GM12878 (cell line): ENCODE results near the gene RPL7L1. TPM values are rescaled to one million over a fixed set of nuclear protein-coding genes. Genes with fewer than 3 reads are reported as not detected.

ENCODE experiments used
- BMI1 ChIP-seq: fragments of 450-650 bp; IDR thresholded peaks from 2 replicates; pipeline ENCODE4 v1.6.1; 2016; ENCODE audit warnings: mild to moderate bottlenecking, moderate library complexity, borderline replicate concordance
- CBX5 ChIP-seq: sonication (generic); IDR thresholded peaks from 2 replicates; pipeline ENCODE4 v1.6.1; 2016; ENCODE audit warnings: low read depth, moderate library complexity, mild to moderate bottlenecking, inconsistent platforms
- GATAD2B ChIP-seq: fragments of 450-650 bp; conservative IDR thresholded peaks from 2 replicates; pipeline ENCODE4 v1.6.1; 2017; ENCODE audit warnings: low read depth, mild to moderate bottlenecking, moderate library complexity
- JUND ChIP-seq: IDR thresholded peaks from 2 replicates; pipeline ENCODE4 v1.6.1; 2012; ENCODE audit warnings: low read depth, mild to moderate bottlenecking, low read length, improper control_type of control experiment, moderate library complexity
- KLF5 ChIP-seq: fragments of 450-650 bp; IDR thresholded peaks from 2 replicates; pipeline ENCODE4 v1.6.1; 2014; ENCODE audit warnings: mild to moderate bottlenecking; ENCODE audit not compliant: partially characterized antibody
- NFYB ChIP-seq: IDR thresholded peaks from 2 replicates; pipeline ENCODE4 v1.6.1; 2011; ENCODE audit warnings: low read depth, mild to moderate bottlenecking, low read length, improper control_type of control experiment, moderate library complexity; ENCODE audit not compliant: insufficient read depth
- PML ChIP-seq: IDR thresholded peaks from 2 replicates; pipeline ENCODE4 v1.6.1; 2012; ENCODE audit warnings: low read length, inconsistent platforms
- POU2F2 ChIP-seq: IDR thresholded peaks from 3 replicates; pipeline ENCODE4 v1.6.1; 2011; ENCODE audit warnings: low read depth, mild to moderate bottlenecking, low read length, borderline replicate concordance
- SMAD5 ChIP-seq: IDR thresholded peaks from 2 replicates; pipeline ENCODE4 v1.6.1; 2016; ENCODE audit warnings: antibody characterized with exemption, low read depth
- STAT1 ChIP-seq: fragments of 450-650 bp; conservative IDR thresholded peaks from 2 replicates; pipeline ENCODE4 v1.6.1; 2014; ENCODE audit warnings: antibody characterized with exemption, mild to moderate bottlenecking
- STAT3 ChIP-seq: IDR thresholded peaks from 2 replicates; pipeline ENCODE4 v1.6.1; 2011; ENCODE audit warnings: low read depth, low read length, improper control_type of control experiment
- TARDBP ChIP-seq: IDR thresholded peaks from 2 replicates; pipeline ENCODE4 v1.6.1; 2016; ENCODE audit warnings: borderline replicate concordance
- WRNIP1 ChIP-seq: IDR thresholded peaks from 2 replicates; pipeline ENCODE4 v1.6.1; 2011; ENCODE audit warnings: low read depth, low read length, improper control_type of control experiment, borderline replicate concordance
- polyA plus RNA-seq, 11 experiments: library from polyadenylated mRNA; depleted of rRNA in 4 of 11; unstranded in 6 of 11; stranded (reverse) in 5 of 11; fragments of >200 nt; fragmentation: Nextera tagmentation in 4 of 11; fragmentation: Illumina TruSeq in 1 of 11; extraction: Ambion mirVana in 4 of 11; extraction: Trizol in 1 of 11; gene quantifications; 1 replicate in 1 of 11; 2 replicates in 10 of 11; pipeline versions ENCODE4 v1.2.1 to v1.2.3, GENCODE V29; 2011 to 2016; ENCODE audit warnings: inconsistent platforms in 2 of 11, missing spikeins in 2 of 11, low read depth in 1 of 11
- total RNA-seq, 4 experiments: library from RNA; depleted of rRNA in 3 of 4; stranded (reverse); fragments of >200 nt in 3 of 4; fragmentation: Illumina TruSeq in 1 of 4; extraction: Trizol in 1 of 4; gene quantifications; 2 replicates each; pipeline versions ENCODE4 v1.2.1 to v1.2.3, GENCODE V29; 2013 to 2021
- TF ChIP-seq, protein P1 (sequence below): fragments of 450-650 bp; formaldehyde crosslinking; IDR thresholded peaks from 2 replicates; pipeline ENCODE4 v1.5.0; 2022; ENCODE audit warnings: mild to moderate bottlenecking, missing genetic modification characterization
- TF ChIP-seq, protein P2 (sequence below): fragments of 450-650 bp; IDR thresholded peaks from 2 replicates; pipeline ENCODE4 v1.6.1; 2017; ENCODE audit warnings: antibody characterized with exemption, mild to moderate bottlenecking, moderate library complexity
- TF ChIP-seq, protein P3 (sequence below): IDR thresholded peaks from 2 replicates; pipeline ENCODE4 v1.6.1; 2012; ENCODE audit warnings: improper control_type of control experiment, low read depth, low read length; ENCODE audit not compliant: insufficient replicate concordance

RPL7L1 gene
- total and polyA plus RNA-seq, 10 of the 15 experiments (the other 5 are each of a cell fraction or from before 2014, with no cell fraction given), result 54.1 to 154 (median 104) TPM

DNA sequence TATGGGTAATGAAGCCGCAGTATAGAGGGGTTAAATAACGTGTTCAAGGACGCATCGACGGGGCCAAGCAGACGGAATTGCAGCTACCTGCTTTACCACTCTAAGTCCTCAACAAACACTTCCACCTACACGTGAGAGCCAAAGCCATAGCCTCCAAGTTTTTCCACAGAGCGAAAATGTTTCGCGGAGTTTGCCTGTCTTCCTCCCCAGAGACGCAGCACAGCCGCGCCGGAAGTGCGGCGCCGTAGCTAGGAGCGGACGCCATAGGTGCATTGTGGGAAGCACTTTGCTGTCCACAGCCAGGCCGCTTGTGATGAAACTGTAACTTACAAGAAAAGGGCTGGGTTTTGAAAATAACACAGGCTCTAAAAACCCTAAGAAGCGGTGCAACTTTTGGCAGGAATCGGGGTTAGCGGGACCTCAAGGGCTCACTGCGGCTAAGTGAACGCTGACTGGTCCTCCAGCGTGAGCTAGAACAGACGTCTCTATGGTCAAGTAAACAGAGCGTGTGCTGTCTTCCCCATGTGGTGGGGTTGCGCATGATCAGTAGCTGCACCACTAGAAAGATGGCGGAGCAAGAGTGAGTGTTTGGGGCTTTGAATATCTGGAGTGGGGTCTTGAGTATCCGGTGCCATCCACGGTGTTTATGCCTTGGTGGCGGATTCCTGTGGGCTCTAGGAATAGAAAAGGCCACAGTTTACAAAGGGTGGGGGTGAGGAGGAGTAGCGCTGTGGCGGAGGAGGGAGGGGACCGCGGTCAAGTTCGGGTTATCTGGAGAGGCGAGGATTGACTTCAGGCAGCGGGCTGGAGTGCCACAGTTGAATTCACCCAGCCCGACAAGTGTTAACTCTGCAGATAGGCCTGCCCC is at the start of gene RPL7L1 (continued):
- TF ChIP-seq, protein P1, sequence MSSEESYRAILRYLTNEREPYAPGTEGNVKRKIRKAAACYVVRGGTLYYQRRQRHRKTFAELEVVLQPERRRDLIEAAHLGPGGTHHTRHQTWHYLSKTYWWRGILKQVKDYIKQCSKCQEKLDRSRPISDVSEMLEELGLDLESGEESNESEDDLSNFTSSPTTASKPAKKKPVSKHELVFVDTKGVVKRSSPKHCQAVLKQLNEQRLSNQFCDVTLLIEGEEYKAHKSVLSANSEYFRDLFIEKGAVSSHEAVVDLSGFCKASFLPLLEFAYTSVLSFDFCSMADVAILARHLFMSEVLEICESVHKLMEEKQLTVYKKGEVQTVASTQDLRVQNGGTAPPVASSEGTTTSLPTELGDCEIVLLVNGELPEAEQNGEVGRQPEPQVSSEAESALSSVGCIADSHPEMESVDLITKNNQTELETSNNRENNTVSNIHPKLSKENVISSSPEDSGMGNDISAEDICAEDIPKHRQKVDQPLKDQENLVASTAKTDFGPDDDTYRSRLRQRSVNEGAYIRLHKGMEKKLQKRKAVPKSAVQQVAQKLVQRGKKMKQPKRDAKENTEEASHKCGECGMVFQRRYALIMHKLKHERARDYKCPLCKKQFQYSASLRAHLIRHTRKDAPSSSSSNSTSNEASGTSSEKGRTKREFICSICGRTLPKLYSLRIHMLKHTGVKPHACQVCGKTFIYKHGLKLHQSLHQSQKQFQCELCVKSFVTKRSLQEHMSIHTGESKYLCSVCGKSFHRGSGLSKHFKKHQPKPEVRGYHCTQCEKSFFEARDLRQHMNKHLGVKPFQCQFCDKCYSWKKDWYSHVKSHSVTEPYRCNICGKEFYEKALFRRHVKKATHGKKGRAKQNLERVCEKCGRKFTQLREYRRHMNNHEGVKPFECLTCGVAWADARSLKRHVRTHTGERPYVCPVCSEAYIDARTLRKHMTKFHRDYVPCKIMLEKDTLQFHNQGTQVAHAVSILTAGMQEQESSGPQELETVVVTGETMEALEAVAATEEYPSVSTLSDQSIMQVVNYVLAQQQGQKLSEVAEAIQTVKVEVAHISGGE, result no peak
- TF ChIP-seq GATAD2B (no peak; the same call in 1 of the 2 replicates), BMI1 (no peak), WRNIP1 (peak; percentile 21; the same call in 1 of the 2 replicates), STAT3 (no peak), PML (peak; percentile 86; the same call in 1 of the 2 replicates), POU2F2 (peak; percentile 83; the same call in 1 of the 3 replicates), JUND (no peak), NFYB (no peak), STAT1 (no peak; the same call in 1 of the 2 replicates), CBX5 (no peak), TARDBP (peak; percentile 25; the same call in 1 of the 2 replicates), SMAD5 (peak; percentile 78; the same call in 1 of the 2 replicates), KLF5 (no peak)
- TF ChIP-seq, protein P2, sequence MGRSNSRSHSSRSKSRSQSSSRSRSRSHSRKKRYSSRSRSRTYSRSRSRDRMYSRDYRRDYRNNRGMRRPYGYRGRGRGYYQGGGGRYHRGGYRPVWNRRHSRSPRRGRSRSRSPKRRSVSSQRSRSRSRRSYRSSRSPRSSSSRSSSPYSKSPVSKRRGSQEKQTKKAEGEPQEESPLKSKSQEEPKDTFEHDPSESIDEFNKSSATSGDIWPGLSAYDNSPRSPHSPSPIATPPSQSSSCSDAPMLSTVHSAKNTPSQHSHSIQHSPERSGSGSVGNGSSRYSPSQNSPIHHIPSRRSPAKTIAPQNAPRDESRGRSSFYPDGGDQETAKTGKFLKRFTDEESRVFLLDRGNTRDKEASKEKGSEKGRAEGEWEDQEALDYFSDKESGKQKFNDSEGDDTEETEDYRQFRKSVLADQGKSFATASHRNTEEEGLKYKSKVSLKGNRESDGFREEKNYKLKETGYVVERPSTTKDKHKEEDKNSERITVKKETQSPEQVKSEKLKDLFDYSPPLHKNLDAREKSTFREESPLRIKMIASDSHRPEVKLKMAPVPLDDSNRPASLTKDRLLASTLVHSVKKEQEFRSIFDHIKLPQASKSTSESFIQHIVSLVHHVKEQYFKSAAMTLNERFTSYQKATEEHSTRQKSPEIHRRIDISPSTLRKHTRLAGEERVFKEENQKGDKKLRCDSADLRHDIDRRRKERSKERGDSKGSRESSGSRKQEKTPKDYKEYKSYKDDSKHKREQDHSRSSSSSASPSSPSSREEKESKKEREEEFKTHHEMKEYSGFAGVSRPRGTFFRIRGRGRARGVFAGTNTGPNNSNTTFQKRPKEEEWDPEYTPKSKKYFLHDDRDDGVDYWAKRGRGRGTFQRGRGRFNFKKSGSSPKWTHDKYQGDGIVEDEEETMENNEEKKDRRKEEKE, result no peak
- TF ChIP-seq, protein P3, sequence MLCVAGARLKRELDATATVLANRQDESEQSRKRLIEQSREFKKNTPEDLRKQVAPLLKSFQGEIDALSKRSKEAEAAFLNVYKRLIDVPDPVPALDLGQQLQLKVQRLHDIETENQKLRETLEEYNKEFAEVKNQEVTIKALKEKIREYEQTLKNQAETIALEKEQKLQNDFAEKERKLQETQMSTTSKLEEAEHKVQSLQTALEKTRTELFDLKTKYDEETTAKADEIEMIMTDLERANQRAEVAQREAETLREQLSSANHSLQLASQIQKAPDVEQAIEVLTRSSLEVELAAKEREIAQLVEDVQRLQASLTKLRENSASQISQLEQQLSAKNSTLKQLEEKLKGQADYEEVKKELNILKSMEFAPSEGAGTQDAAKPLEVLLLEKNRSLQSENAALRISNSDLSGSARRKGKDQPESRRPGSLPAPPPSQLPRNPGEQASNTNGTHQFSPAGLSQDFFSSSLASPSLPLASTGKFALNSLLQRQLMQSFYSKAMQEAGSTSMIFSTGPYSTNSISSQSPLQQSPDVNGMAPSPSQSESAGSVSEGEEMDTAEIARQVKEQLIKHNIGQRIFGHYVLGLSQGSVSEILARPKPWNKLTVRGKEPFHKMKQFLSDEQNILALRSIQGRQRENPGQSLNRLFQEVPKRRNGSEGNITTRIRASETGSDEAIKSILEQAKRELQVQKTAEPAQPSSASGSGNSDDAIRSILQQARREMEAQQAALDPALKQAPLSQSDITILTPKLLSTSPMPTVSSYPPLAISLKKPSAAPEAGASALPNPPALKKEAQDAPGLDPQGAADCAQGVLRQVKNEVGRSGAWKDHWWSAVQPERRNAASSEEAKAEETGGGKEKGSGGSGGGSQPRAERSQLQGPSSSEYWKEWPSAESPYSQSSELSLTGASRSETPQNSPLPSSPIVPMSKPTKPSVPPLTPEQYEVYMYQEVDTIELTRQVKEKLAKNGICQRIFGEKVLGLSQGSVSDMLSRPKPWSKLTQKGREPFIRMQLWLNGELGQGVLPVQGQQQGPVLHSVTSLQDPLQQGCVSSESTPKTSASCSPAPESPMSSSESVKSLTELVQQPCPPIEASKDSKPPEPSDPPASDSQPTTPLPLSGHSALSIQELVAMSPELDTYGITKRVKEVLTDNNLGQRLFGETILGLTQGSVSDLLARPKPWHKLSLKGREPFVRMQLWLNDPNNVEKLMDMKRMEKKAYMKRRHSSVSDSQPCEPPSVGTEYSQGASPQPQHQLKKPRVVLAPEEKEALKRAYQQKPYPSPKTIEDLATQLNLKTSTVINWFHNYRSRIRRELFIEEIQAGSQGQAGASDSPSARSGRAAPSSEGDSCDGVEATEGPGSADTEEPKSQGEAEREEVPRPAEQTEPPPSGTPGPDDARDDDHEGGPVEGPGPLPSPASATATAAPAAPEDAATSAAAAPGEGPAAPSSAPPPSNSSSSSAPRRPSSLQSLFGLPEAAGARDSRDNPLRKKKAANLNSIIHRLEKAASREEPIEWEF, result no peak
